ENCODE data around the gene ACSF2.
"Not testable (repeated sequence)": the region's sequence is repeated elsewhere in the genome, so short reads cannot be mapped to it uniquely, and the experiment has no call there.

Gene ACSF2

GRCh38 chr17:50412188-50412732 is 13.8 kb upstream of the ACSF2 start:
- no peak for DNase-seq (ENCODE audit: low read depth in 2 of 2)

GRCh38 chr17:50414808-50415207 is 11.2 kb upstream of the ACSF2 start:
- DNase-seq (ENCODE audit: low read depth in 2 of 2), result no peak

- not testable (repeated sequence) for DNase-seq (ENCODE audit: low read depth in 2 of 2)
Measured at GRCh38 chr17:50419577-50419976, 6.4 kb upstream of the ACSF2 start.

- no peak for DNase-seq (ENCODE audit: low read depth in 2 of 2)
Measured at GRCh38 chr17:50420419-50421112, 5.5 kb upstream of the ACSF2 start.

- no peak for DNase-seq (ENCODE audit: low read depth in 2 of 2)
Measured at GRCh38 chr17:50421308-50422051, 4.5 kb upstream of the ACSF2 start.

- DNase-seq (ENCODE audit: low read depth in 2 of 2), result no peak
Measured at GRCh38 chr17:50422738-50423137, 3.3 kb upstream of the ACSF2 start.

- no peak for DNase-seq (ENCODE audit: low read depth in 2 of 2)
Measured at GRCh38 chr17:50423553-50424159, 2.4 kb upstream of the ACSF2 start.

GRCh38 chr17:50424246-50424995 is 1.6 kb upstream of the ACSF2 start:
- DNase-seq (ENCODE audit: low read depth in 2 of 2), result no peak

- DNase-seq (ENCODE audit: low read depth in 2 of 2), result no peak
Measured at GRCh38 chr17:50424996-50425681, 879 bp upstream of the ACSF2 start.

- DNase-seq (ENCODE audit: low read depth in 2 of 2), result no peak
Measured at GRCh38 chr17:50426472-50426782, 409 bp downstream of the ACSF2 start.

GRCh38 chr17:50426814-50427787 is 1.1 kb downstream of the ACSF2 start:
- DNase-seq (ENCODE audit: low read depth in 2 of 2), result no peak

GRCh38 chr17:50428126-50428525 is 2.1 kb downstream of the ACSF2 start:
- not testable (repeated sequence) for DNase-seq (ENCODE audit: low read depth in 2 of 2)

GRCh38 chr17:50428831-50429424 is 2.9 kb downstream of the ACSF2 start:
- DNase-seq (ENCODE audit: low read depth in 2 of 2), result no peak

GRCh38 chr17:50429793-50430192 is 3.8 kb downstream of the ACSF2 start:
- DNase-seq (ENCODE audit: low read depth in 2 of 2), result no peak

GRCh38 chr17:50430821-50431618 is 5.0 kb downstream of the ACSF2 start:
- DNase-seq (ENCODE audit: low read depth in 2 of 2), result no peak

- DNase-seq (ENCODE audit: low read depth in 2 of 2), result no peak
Measured at GRCh38 chr17:50432125-50432762, 6.2 kb downstream of the ACSF2 start.

GRCh38 chr17:50437409-50437808 is 11.4 kb downstream of the ACSF2 start:
- no peak for DNase-seq (ENCODE audit: low read depth in 2 of 2)

- DNase-seq (ENCODE audit: low read depth in 2 of 2), result no peak
Measured at GRCh38 chr17:50439008-50439407, 13.0 kb downstream of the ACSF2 start.

Data from stimulated activated CD8-positive, alpha-beta memory T cell treated with anti-CD3 and anti-CD28 coated beads, Interleukin-2, amount 100 ng/mL, for 48 hours (primary cell).